CD8-positive, alpha-beta memory T cell (primary cell): ENCODE data around the gene GATD1. TPM values are rescaled to one million over a fixed set of nuclear protein-coding genes. Genes with fewer than 3 reads are reported as not detected.
A peak's percentile ranks its signal among the peaks of the same experiment; 100 is the strongest.

Experiments used
- CTCF ChIA-PET: fragments of 350-600 bp; sonication (Branson Sonifier 250); formaldehyde crosslinking; loops from one replicate; lab custom pipeline; 2021; ENCODE audit warnings: antibody characterized with exemption; lab: Charles Lee
- POLR2A ChIA-PET: fragments of 350-600 bp; sonication (Branson Sonifier 250); formaldehyde crosslinking; loops from one replicate; lab custom pipeline; 2021; ENCODE audit warnings: antibody characterized with exemption; lab: Charles Lee
- DNase-seq, 5 donors: peaks; one replicate each; pipeline versions ENCODE4 v3.0.0 to v3.0.0-alpha.2; 2020 to 2022; ENCODE audit warnings: mixed read lengths in 1 of 5
- H3K27ac ChIP-seq: one replicate; pipeline ENCODE4 v1.7.0; 2013; ENCODE audit warnings: low read depth, mild to moderate bottlenecking, low read length, moderate library complexity
- H3K27me3 ChIP-seq: 2 replicates; pipeline ENCODE4 v1.7.0; 2013; ENCODE audit warnings: low read length, mild to moderate bottlenecking; ENCODE audit not compliant: insufficient read depth, poor library complexity, severe bottlenecking
- H3K36me3 ChIP-seq: 2 replicates; pipeline ENCODE4 v1.7.0; 2013; ENCODE audit warnings: mild to moderate bottlenecking, low read length, moderate library complexity; ENCODE audit not compliant: insufficient read depth
- H3K4me1 ChIP-seq: 2 replicates; pipeline ENCODE4 v1.7.0; 2013; ENCODE audit warnings: mild to moderate bottlenecking, low read length, moderate library complexity; ENCODE audit not compliant: insufficient read depth
- H3K4me3 ChIP-seq: 2 replicates; pipeline ENCODE4 v1.7.0; 2013; ENCODE audit warnings: mild to moderate bottlenecking, low read length
- H3K9me3 ChIP-seq: 2 replicates; pipeline ENCODE4 v1.7.0; 2013; ENCODE audit warnings: mild to moderate bottlenecking, low read length
- H3K27ac Mint-ChIP-seq, 8 donors: one replicate each; pipeline ENCODE4 v1.8.0; 2020 to 2021; ENCODE audit warnings: mixed read lengths in 8 of 8, mild to moderate bottlenecking in 6 of 8, inconsistent platforms in 3 of 8, moderate library complexity in 3 of 8
- H3K27me3 Mint-ChIP-seq, 2 donors: one replicate each; pipeline ENCODE4 v1.8.0; 2020 to 2021; ENCODE audit warnings: mixed read lengths in 2 of 2, mild to moderate bottlenecking in 1 of 2, moderate library complexity in 1 of 2
- H3K36me3 Mint-ChIP-seq, 3 donors: one replicate each; pipeline ENCODE4 v1.8.0; 2020 to 2021; ENCODE audit warnings: mixed read lengths in 3 of 3, inconsistent platforms in 1 of 3, mild to moderate bottlenecking in 1 of 3
- H3K4me1 Mint-ChIP-seq, 3 donors: one replicate each; pipeline ENCODE4 v1.8.0; 2020 to 2021; ENCODE audit warnings: mixed read lengths in 3 of 3, inconsistent platforms in 1 of 3, mild to moderate bottlenecking in 1 of 3
- H3K4me3 Mint-ChIP-seq, 7 donors: one replicate each; pipeline ENCODE4 v1.8.0; 2020 to 2021; ENCODE audit warnings: mixed read lengths in 7 of 7, mild to moderate bottlenecking in 6 of 7, moderate library complexity in 4 of 7, inconsistent platforms in 2 of 7
- H3K9me3 Mint-ChIP-seq, 5 donors: one replicate each; pipeline ENCODE4 v1.8.0; 2020 to 2022; ENCODE audit warnings: mixed read lengths in 5 of 5, mild to moderate bottlenecking in 3 of 5, moderate library complexity in 2 of 5, inconsistent platforms in 1 of 5
- polyA plus RNA-seq: library from polyadenylated mRNA; unstranded; fragments of 300-500 nt; fragmentation: Illumina TruSeq; gene quantifications from one replicate; pipeline ENCODE4 v1.2.3, GENCODE V29; 2021
- total RNA-seq, 2 experiments: library from RNA; stranded (reverse); gene quantifications; one replicate each; pipeline ENCODE4 v1.2.3, GENCODE V29; 2021

Gene GATD1
- total and polyA plus RNA-seq, 3 experiments from 2014 or later = 12.9 to 56.3 (median 53.0) TPM

DNA sequence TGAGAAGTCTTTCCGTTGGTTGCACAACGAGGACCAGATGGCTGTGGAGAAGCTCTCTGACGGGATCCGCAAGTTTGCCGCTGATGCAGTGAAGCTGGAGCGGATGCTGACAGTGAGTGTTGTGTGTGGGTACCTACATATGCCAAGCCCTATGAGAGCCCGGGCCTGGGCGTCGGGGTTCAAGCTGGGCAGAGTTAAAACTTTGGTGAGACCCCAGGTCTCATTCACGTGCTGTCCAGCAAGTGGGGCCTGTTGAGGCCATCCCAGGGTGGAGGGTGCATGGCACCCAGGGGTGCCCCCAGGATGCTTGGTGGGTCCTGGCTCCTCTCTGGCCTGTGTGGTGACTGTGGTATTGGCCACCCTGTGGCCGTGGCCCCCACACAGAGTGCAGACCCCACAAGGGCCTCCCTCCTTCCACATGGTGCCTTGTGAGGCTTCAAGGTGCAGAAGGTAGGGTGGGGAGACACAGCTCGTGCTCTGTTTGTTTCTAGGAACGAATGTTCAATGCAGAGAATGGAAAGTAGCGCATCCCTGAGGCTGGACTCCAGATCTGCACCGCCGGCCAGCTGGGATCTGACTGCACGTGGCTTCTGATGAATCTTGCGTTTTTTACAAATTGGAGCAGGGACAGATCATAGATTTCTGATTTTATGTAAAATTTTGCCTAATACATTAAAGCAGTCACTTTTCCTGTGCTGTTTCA, 12.8 kb downstream of the GATD1 start:
- DNase-seq = no peak
- CTCF ChIA-PET = interaction anchor here (1.2 to 1.7 kb wide), 3 partner anchors 151 to 245 kb away, joined by 3 to 4 read pairs (median 4); no protein-coding TSS in a partner anchor
- Histone ChIP-seq H3K9me3 (no peaks in the 10 kb centered on the region), H3K27ac (no peak overlapping the region), H3K4me1 (no peaks in the 10 kb centered on the region), H3K4me3 (no peak overlapping the region), H3K36me3 (peaks cover 33% of the 10 kb centered on the region), H3K27me3 (no peaks in the 10 kb centered on the region)
- Mint-ChIP-seq H3K4me1 (no peaks in the 10 kb centered on the region), H3K27ac (peak overlapping the region in 1 of 8 donors; percentile 24), H3K27me3 (no peaks in the 10 kb centered on the region), H3K9me3 (no peaks in the 10 kb centered on the region), H3K4me3 (no peak overlapping the region), H3K36me3 (peaks cover 0 to 58% (median 2%) of the 10 kb centered on the region in 3 donors)
- POLR2A ChIA-PET = no interaction called here

DNA sequence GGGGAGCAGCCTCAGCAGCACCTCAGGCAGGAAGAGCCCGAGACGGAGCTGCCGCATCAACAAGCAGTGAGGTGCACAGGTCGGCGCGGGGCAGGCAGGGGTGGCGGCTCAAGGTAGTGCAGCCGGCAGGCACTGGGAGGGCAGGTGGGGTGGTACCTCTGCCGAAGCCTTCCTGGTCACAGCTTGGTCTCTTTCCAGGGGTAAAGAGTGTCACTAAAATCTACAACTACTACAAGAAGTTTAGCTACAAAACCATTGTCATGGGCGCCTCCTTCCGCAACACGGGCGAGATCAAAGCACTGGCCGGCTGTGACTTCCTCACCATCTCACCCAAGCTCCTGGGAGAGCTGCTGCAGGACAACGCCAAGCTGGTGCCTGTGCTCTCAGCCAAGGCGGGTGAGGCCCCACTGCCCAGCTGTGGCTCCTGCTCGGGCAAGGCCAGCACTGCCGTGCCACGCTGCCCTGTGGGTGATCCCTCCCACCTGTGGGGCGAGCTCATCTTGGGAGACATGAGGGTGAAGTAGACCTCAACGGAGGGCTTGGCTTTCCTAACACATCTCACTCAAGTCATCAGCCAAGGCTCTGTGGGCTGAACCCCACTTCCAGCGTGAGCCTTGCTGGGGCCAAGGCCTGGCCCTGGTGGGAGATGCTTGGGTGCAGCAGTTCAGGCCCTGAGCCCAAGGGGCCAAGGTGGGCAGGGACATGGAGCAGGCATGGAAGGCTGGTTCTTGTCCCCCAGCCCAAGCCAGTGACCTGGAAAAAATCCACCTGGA, 13.6 kb downstream of the GATD1 start:
- no peak overlapping the region for H3K27ac ChIP-seq
- H3K4me1 Mint-ChIP-seq = no peaks in the 10 kb centered on the region
- H3K9me3 ChIP-seq = no peaks in the 10 kb centered on the region
- ChIA-PET POLR2A (interaction anchor here (0.5 kb wide), 1 partner anchor 14 kb away, joined by 3 read pairs; no protein-coding TSS in a partner anchor), CTCF (interaction anchor here (1.6 kb wide), 1 partner anchor 209 kb away, joined by 4 read pairs; no protein-coding TSS in a partner anchor)
- no peak for DNase-seq
- H3K27me3 Mint-ChIP-seq = no peaks in the 10 kb centered on the region
- H3K27me3 ChIP-seq = no peaks in the 10 kb centered on the region
- H3K9me3 Mint-ChIP-seq = no peaks in the 10 kb centered on the region
- peaks cover 33% of the 10 kb centered on the region for H3K36me3 ChIP-seq
- H3K27ac Mint-ChIP-seq = no peak overlapping the region
- no peak overlapping the region for H3K4me3 ChIP-seq
- H3K4me3 Mint-ChIP-seq = no peak overlapping the region
- H3K36me3 Mint-ChIP-seq = peaks cover 0 to 60% (median 2%) of the 10 kb centered on the region in 3 donors
- no peaks in the 10 kb centered on the region for H3K4me1 ChIP-seq

DNA sequence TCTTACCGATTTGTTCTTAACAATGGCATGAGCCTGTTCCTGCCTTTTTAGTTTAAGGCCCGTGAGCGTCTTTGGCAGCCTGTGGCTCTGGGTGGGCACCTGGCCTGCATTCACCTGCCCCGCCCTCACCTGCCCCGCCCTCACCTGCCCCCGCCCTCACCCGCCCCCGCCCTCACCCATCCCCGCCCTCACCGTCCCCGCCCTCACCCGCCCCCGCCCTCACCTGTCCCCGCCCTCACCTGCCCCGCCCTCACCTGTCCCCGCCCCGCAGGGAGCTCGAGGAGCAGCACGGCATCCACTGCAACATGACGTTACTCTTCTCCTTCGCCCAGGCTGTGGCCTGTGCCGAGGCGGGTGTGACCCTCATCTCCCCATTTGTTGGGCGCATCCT, 14.2 kb downstream of the GATD1 start:
- no peaks in the 10 kb centered on the region for H3K4me1 Mint-ChIP-seq
- H3K36me3 Mint-ChIP-seq = peaks cover 0 to 64% (median 2%) of the 10 kb centered on the region in 3 donors
- ChIA-PET CTCF (no interaction called here), POLR2A (interaction anchor here (0.5 kb wide), 1 partner anchor 15 kb away, joined by 3 read pairs; no protein-coding TSS in a partner anchor)
- no peaks in the 10 kb centered on the region for H3K27me3 ChIP-seq
- H3K27ac ChIP-seq = no peak overlapping the region
- no peak overlapping the region for H3K4me3 Mint-ChIP-seq
- H3K36me3 ChIP-seq = peaks cover 33% of the 10 kb centered on the region
- no peaks in the 10 kb centered on the region for H3K9me3 ChIP-seq
- no peaks in the 10 kb centered on the region for H3K9me3 Mint-ChIP-seq
- H3K4me3 ChIP-seq = no peak overlapping the region
- no peaks in the 10 kb centered on the region for H3K4me1 ChIP-seq
- DNase-seq = no peak
- H3K27ac Mint-ChIP-seq = peak overlapping the region in 1 of 8 donors; percentile 29
- no peaks in the 10 kb centered on the region for H3K27me3 Mint-ChIP-seq

DNA sequence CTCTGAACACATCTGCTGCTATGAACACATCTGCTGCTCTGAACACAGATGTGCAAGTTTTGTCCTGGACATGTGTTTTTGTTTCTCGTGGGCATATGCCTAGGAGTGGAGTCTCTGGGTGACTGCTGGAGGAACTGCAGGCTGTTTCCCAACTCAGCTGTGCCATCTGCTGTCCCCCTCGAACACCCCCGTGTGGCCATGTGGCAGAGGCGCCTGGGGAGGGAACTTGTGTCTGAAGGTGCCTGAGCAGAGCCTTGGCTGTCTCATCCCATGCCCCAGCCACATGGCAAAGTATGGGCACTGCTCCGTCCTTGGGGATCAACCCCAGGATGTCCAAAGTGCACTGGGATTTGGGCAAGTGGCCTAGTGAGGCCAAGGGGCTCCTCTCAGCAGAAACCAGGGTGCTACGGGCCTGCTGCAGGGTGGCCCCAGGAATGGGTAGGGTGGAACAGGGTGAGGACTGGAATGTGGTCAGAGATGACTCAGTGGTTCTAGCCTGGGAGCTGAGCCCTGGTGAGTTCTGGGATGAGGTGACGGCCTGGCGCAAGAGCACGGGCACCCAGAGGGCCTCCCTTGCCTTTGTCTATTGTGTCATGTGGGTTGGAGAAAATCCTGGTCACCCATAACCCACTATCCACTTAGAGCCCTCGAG, 14.7 kb downstream of the GATD1 start:
- Mint-ChIP-seq H3K4me3 (no peak overlapping the region), H3K9me3 (no peaks in the 10 kb centered on the region), H3K27me3 (no peaks in the 10 kb centered on the region), H3K36me3 (peaks cover 0 to 66% (median 4%) of the 10 kb centered on the region in 3 donors), H3K4me1 (no peaks in the 10 kb centered on the region), H3K27ac (peak overlapping the region in 3 of 8 donors; percentile 46 to 64 (median 58))
- no peak overlapping the region for H3K4me3 ChIP-seq
- no peaks in the 10 kb centered on the region for H3K27me3 ChIP-seq
- ChIA-PET CTCF (interaction anchor here (1.3 to 1.8 kb wide), 2 partner anchors 15 to 37 kb away, joined by 4 to 6 read pairs; partner anchors contain the start of gene TALDO1), POLR2A (no interaction called here)
- H3K9me3 ChIP-seq = no peaks in the 10 kb centered on the region
- H3K27ac ChIP-seq = no peak overlapping the region
- H3K4me1 ChIP-seq = no peaks in the 10 kb centered on the region
- peaks cover 34% of the 10 kb centered on the region for H3K36me3 ChIP-seq
- DNase-seq = no peak

DNA sequence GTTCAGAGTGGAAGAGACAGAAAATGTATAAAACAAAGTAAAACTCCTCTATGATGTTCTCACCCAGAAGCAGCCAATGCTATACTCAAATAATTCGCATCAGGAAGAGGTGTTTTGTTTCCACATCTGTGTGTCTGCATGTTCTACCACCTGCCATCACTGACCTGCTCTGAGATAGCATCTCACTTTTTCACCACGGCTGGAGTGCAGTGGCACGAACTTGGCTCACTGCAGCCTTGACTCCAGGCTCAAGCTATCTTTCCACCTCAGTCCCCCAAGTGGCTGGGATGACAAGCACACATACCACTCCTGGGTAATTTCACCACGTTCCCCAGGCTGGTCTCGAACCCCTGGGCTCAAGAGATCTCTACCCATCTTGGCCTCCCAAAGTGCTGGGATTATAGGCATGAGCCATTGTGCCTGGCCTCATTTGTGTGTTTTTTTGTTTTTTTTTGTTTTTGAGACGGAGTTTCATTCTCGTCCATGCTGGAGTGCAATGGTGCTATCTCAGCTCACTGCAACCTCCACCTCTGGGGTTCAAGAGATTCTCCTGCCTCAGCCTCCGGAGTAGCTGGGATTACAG, 15.7 kb downstream of the GATD1 start:
- Mint-ChIP-seq H3K9me3 (no peaks in the 10 kb centered on the region), H3K36me3 (peaks cover 0 to 67% (median 9%) of the 10 kb centered on the region in 3 donors), H3K27me3 (no peaks in the 10 kb centered on the region), H3K27ac (peak overlapping the region in 1 of 8 donors; percentile 58), H3K4me3 (no peak overlapping the region), H3K4me1 (no peaks in the 10 kb centered on the region)
- Histone ChIP-seq H3K9me3 (no peaks in the 10 kb centered on the region), H3K27me3 (no peaks in the 10 kb centered on the region), H3K36me3 (peaks cover 38% of the 10 kb centered on the region), H3K27ac (no peak overlapping the region), H3K4me3 (no peak overlapping the region), H3K4me1 (no peaks in the 10 kb centered on the region)
- CTCF ChIA-PET = interaction anchor here (1.3 to 1.8 kb wide), 2 partner anchors 14 to 36 kb away, joined by 4 to 6 read pairs; partner anchors contain the start of gene TALDO1
- no peak for DNase-seq
- POLR2A ChIA-PET = interaction anchor here (0.6 kb wide), 1 partner anchor 304 kb away, joined by 3 read pairs; no protein-coding TSS in a partner anchor

DNA sequence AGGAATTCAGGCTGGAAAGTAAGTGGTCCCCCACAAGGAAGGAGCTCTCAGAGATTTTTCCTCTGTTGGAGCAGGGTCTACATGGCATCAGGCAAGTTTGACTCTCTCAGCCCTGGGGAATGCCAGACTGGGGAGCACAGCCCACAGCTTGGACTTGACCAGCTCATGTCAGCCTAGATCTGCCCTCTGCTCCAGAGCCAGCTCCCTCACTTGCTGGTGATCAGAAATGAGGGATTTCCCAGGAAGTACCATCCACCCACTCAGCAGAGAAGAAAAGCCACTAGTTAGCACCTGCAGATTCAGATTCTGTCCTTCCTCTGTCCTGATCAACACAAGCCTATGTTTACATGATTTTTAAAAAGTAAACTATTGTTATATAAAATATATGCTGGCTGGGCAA, 17.1 kb downstream of the GATD1 start:
- ChIA-PET POLR2A (no interaction called here), CTCF (interaction anchor here (2.3 kb wide), 1 partner anchor 12 kb away, joined by 7 read pairs; the partner anchor contains the start of gene TALDO1)
- no peaks in the 10 kb centered on the region for H3K4me1 Mint-ChIP-seq
- no peak overlapping the region for H3K4me3 ChIP-seq
- H3K9me3 ChIP-seq = no peaks in the 10 kb centered on the region
- H3K4me3 Mint-ChIP-seq = no peak overlapping the region
- H3K27me3 ChIP-seq = no peaks in the 10 kb centered on the region
- H3K27ac ChIP-seq = no peak overlapping the region
- no peak for DNase-seq
- H3K27ac Mint-ChIP-seq = peak overlapping the region in 1 of 8 donors; percentile 9
- no peaks in the 10 kb centered on the region for H3K27me3 Mint-ChIP-seq
- H3K4me1 ChIP-seq = no peaks in the 10 kb centered on the region
- H3K36me3 Mint-ChIP-seq = peaks cover 0 to 66% (median 9%) of the 10 kb centered on the region in 3 donors
- no peaks in the 10 kb centered on the region for H3K9me3 Mint-ChIP-seq
- H3K36me3 ChIP-seq = peaks cover 38% of the 10 kb centered on the region

DNA sequence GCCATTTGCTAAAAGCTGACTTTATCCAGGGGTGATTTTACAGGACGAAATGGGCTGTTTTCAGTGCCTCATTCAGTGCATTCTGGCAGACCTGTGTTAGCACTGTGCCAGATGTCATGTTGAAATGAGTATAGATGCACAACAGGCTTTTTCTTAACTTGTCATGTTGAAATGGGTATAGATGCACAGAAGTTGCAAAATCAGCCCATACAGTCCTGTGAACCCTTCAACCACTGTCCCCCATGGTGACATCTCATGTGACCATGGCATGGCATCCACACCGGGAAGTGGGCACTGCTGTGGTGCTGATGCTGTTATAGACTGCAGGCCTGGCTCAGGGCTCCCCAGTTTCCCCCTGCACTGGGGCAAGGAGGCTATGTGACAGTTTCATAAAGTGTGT, 27.6 kb downstream of the GATD1 start:
- H3K27me3 ChIP-seq = no peaks in the 10 kb centered on the region
- H3K4me3 ChIP-seq = no peak overlapping the region
- CTCF ChIA-PET = interaction anchor here (0.7 to 1.5 kb wide), 3 partner anchors 16 to 27 kb away, joined by 3 to 5 read pairs (median 4); no protein-coding TSS in a partner anchor
- H3K4me1 Mint-ChIP-seq = peaks cover 19 to 30% (median 24%) of the 10 kb centered on the region in 3 donors
- H3K4me1 ChIP-seq = peaks cover 13% of the 10 kb centered on the region
- no peak for DNase-seq
- H3K9me3 ChIP-seq = no peaks in the 10 kb centered on the region
- peaks cover 0 to 10% (median 0%) of the 10 kb centered on the region in 3 donors for H3K36me3 Mint-ChIP-seq
- H3K27me3 Mint-ChIP-seq = no peaks in the 10 kb centered on the region
- H3K36me3 ChIP-seq = no peaks in the 10 kb centered on the region
- H3K9me3 Mint-ChIP-seq = no peaks in the 10 kb centered on the region
- POLR2A ChIA-PET = interaction anchor here (0.8 kb wide), 1 partner anchor 24 kb away, joined by 5 read pairs; no protein-coding TSS in a partner anchor
- peak overlapping the region; percentile 93 for H3K27ac ChIP-seq
- peak overlapping the region in 6 of 7 donors; percentile 17 to 72 (median 40) for H3K4me3 Mint-ChIP-seq
- peak overlapping the region in 4 of 8 donors; percentile 9 to 47 (median 16) for H3K27ac Mint-ChIP-seq
